Peyer's patch (tissue), 4 donors: Measurements from ENCODE around the gene DCST2. TPM values are rescaled to one million over a fixed set of nuclear protein-coding genes. Genes with fewer than 3 reads are reported as not detected.

Source experiments
- DNase-seq, 3 donors: peaks; one replicate each; pipeline ENCODE4 v3.0.0-alpha.2; 2017 to 2019
- H3K27ac ChIP-seq, 4 donors: fragments of 200-600 bp; sonication (generic); one replicate each; pipeline ENCODE4 v1.5.1; 2016 to 2019
- H3K27me3 ChIP-seq, 2 donors: fragments of 200-600 bp; sonication (generic); one replicate each; pipeline ENCODE4 v1.5.1; 2019
- H3K36me3 ChIP-seq, 3 donors: fragments of 200-600 bp; sonication (generic); one replicate each; pipeline ENCODE4 v1.5.1; 2016 to 2019
- H3K4me1 ChIP-seq, 4 donors: fragments of 200-600 bp; sonication (generic); one replicate each; pipeline ENCODE4 v1.5.1; 2016 to 2019
- H3K4me3 ChIP-seq, 4 donors: fragments of 200-600 bp; sonication (generic); 1 replicate in 3 of 4; 2 replicates in 1 of 4; pipeline ENCODE4 v1.5.1; 2016 to 2019; ENCODE audit warnings: mild to moderate bottlenecking in 1 of 4
- H3K9me3 ChIP-seq, 4 donors: fragments of 200-600 bp; sonication (generic); one replicate each; pipeline ENCODE4 v1.5.1; 2016 to 2019; ENCODE audit warnings: mild to moderate bottlenecking in 1 of 4
- CTCF ChIP-seq, 6 experiments: fragments of 450-650 bp in 4 of 6; fragments of 200-600 bp in 2 of 6; sonication (generic) in 1 of 6; IDR thresholded peaks; one replicate each; pipeline ENCODE4 v1.5.1; 2017 to 2019; ENCODE audit warnings: antibody characterized with exemption in 6 of 6, mild to moderate bottlenecking in 3 of 6, moderate library complexity in 1 of 6
- POLR2A ChIP-seq, 2 donors: fragments of 450-650 bp; IDR thresholded peaks; one replicate each; pipeline ENCODE4 v1.5.1; 2017; ENCODE audit warnings: antibody characterized with exemption in 2 of 2, mild to moderate bottlenecking in 2 of 2, moderate library complexity in 2 of 2
- total RNA-seq, 4 donors: library from RNA; depleted of rRNA; stranded (reverse); fragments of >200 nt; gene quantifications; one replicate each; pipeline ENCODE4 v1.1.0, GENCODE V29; 2016

Gene DCST2
- total RNA-seq, 4 donors from 2014 or later = 1.7 to 12.5 (median 5.3) TPM

GRCh38 chr1:155017041-155017945, 16.3 kb downstream of the DCST2 start:
- Histone ChIP-seq H3K27ac (peak overlapping the region; percentile 85 to 99 (median 92)), H3K9me3 (no peaks in the 10 kb centered on the region), H3K4me3 (peak overlapping the region; percentile 33 to 50 (median 46)), H3K27me3 (no peaks in the 10 kb centered on the region), H3K36me3 (peaks cover 0 to 42% (median 0%) of the 10 kb centered on the region in 3 donors), H3K4me1 (peaks cover 0 to 57% (median 31%) of the 10 kb centered on the region in 4 donors)
- peak; percentile 90 to 98 (median 95) for DNase-seq
- TF ChIP-seq POLR2A (IDR thresholded peaks at IDR 0.05) (peak; percentile 32 to 69), CTCF (IDR thresholded peaks at IDR 0.05) (peak; percentile 99 to 100 (median 99))

- peaks cover 0 to 42% (median 0%) of the 10 kb centered on the region in 3 donors for H3K36me3 ChIP-seq
- no peaks in the 10 kb centered on the region for H3K9me3 ChIP-seq
- H3K27ac ChIP-seq = peak overlapping the region; percentile 85 to 99 (median 92)
- H3K4me1 ChIP-seq = peaks cover under 1 to 67% (median 39%) of the 10 kb centered on the region in 4 donors
- H3K4me3 ChIP-seq = peak overlapping the region in 2 of 4 donors; percentile 42 to 49
- TF ChIP-seq CTCF (IDR thresholded peaks at IDR 0.05) = no peak
- no peak for TF ChIP-seq POLR2A (IDR thresholded peaks at IDR 0.05)
- no peaks in the 10 kb centered on the region for H3K27me3 ChIP-seq
- DNase-seq = peak; percentile 53 to 86 (median 82)
These were observed 17.2 kb downstream of the DCST2 start for GRCh38 chr1:155016231-155016831.

GRCh38 chr1:155015527-155016230, 17.9 kb downstream of the DCST2 start:
- H3K36me3 ChIP-seq = peaks cover 0 to 42% (median 0%) of the 10 kb centered on the region in 3 donors
- no peak for TF ChIP-seq CTCF (IDR thresholded peaks at IDR 0.05)
- peak overlapping the region; percentile 85 to 99 (median 92) for H3K27ac ChIP-seq
- H3K4me1 ChIP-seq = peaks cover 3 to 74% (median 44%) of the 10 kb centered on the region in 4 donors
- no peak overlapping the region for H3K4me3 ChIP-seq
- H3K9me3 ChIP-seq = no peaks in the 10 kb centered on the region
- DNase-seq = peak in 1 of 3 donors; percentile 61
- no peaks in the 10 kb centered on the region for H3K27me3 ChIP-seq

GRCh38 chr1:155014709-155015508, 18.7 kb downstream of the DCST2 start:
- no peaks in the 10 kb centered on the region for H3K9me3 ChIP-seq
- H3K4me1 ChIP-seq = peaks cover 3 to 81% (median 50%) of the 10 kb centered on the region in 4 donors
- peak in 1 of 3 donors; percentile 51 for DNase-seq
- H3K27ac ChIP-seq = peak overlapping the region; percentile 94 to 99 (median 96)
- H3K27me3 ChIP-seq = no peaks in the 10 kb centered on the region
- peaks cover 0 to 42% (median 0%) of the 10 kb centered on the region in 3 donors for H3K36me3 ChIP-seq
- H3K4me3 ChIP-seq = no peak overlapping the region
- TF ChIP-seq POLR2A (IDR thresholded peaks at IDR 0.05) (no peak), CTCF (IDR thresholded peaks at IDR 0.05) (no peak)
